Gastroesophageal sphincter (tissue), 3 donors: Measurements from ENCODE around the gene RXRA.

Source experiments
- CTCF ChIP-seq, 4 experiments: fragments of 200-600 bp in 2 of 4; fragments of 450-650 bp in 2 of 4; sonication (generic) in 1 of 4; IDR thresholded peaks; one replicate each; pipeline ENCODE4 v1.5.1; 2017 to 2019; ENCODE audit warnings: antibody characterized with exemption in 4 of 4, mild to moderate bottlenecking in 2 of 4, moderate library complexity in 2 of 4
- POLR2A ChIP-seq, 2 donors: fragments of 450-650 bp; IDR thresholded peaks; one replicate each; pipeline ENCODE4 v1.6.1; 2017; ENCODE audit warnings: antibody characterized with exemption in 2 of 2, mild to moderate bottlenecking in 2 of 2, moderate library complexity in 1 of 2

GRCh38 chr9:134367061-134367460, 40.8 kb downstream of the RXRA start:
- TF ChIP-seq CTCF (IDR thresholded peaks at IDR 0.05) (no peak), POLR2A (IDR thresholded peaks at IDR 0.05) (no peak)
